Mammary epithelial cell (primary cell): ENCODE results near the gene DUSP8.

Source experiments
- CTCF ChIP-seq, 2 donors: IDR thresholded peaks in 1 of 2; conservative IDR thresholded peaks in 1 of 2; 2 replicates each; pipeline ENCODE4 v1.5.1; 2011 to 2012; ENCODE audit warnings: inconsistent platforms in 2 of 2, low read length in 2 of 2, mild to moderate bottlenecking in 2 of 2, control low read depth in 1 of 2, low read depth in 1 of 2; ENCODE audit not compliant: insufficient read depth in 1 of 2; ENCODE audit errors: extremely low read depth in 1 of 2
- EZH2 ChIP-seq: IDR thresholded peaks from 2 replicates; pipeline ENCODE4 v1.6.1; 2012; ENCODE audit warnings: low read length, inconsistent platforms, borderline replicate concordance

GRCh38 chr11:1553808-1554594, 18.1 kb downstream of the DUSP8 start:
- no peak for TF ChIP-seq CTCF (conservative IDR thresholded peaks at IDR 0.05 in 1 of 2, IDR thresholded peaks at IDR 0.05 in 1 of 2; ENCODE audit: extremely low read depth in 1 of 2, insufficient read depth in 1 of 2, low read depth in 1 of 2, low read length in 2 of 2)
- TF ChIP-seq EZH2: no peak
